Fibroblast of mammary gland (primary cell): ENCODE measurements around the gene ERCC6L2.

Source experiments
- DNase-seq: peaks from one replicate; pipeline ENCODE4 v3.0.0-alpha.2; 2010; ENCODE audit warnings: low read depth
- H3K4me3 ChIP-seq: 2 replicates; pipeline ENCODE4 v1.5.1; 2011; ENCODE audit warnings: low read depth, mild to moderate bottlenecking, low read length, moderate library complexity; ENCODE audit not compliant: control insufficient read depth
- TF ChIP-seq, protein P1 (sequence below): conservative IDR thresholded peaks from 2 replicates; pipeline ENCODE4 v1.5.1; 2011; ENCODE audit warnings: low read depth, low read length, inconsistent platforms; ENCODE audit not compliant: control insufficient read depth, insufficient read depth

ERCC6L2 gene

DNA sequence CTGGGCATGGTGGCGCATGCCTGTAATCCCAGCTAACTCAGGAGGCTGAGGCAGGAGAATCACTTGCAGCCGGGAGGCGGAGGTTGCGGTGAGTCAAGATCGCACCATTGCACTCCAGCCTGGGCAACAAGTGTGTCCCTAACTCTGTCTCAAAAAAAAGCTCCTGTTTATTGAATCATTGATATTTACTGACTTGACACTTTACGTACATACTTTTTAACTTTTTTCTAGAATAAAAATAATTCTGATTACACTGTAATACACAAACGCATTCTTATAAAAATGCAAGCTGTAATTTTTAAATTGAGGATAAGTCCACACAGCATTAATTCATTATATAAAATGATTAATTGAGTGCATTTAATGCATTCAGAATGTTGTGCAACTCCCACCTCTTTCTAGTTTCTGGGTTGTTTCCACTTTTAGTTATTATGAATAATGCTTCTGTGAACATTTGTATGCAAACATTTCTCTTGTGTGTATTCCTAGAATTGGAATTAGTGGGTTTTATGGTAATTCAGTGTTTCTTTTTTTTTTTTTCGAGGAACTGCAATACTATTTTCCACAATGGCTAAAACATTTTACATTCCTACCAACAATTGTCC lies 15.7 kb downstream of the ERCC6L2 start:
- DNase-seq: no peak

DNA sequence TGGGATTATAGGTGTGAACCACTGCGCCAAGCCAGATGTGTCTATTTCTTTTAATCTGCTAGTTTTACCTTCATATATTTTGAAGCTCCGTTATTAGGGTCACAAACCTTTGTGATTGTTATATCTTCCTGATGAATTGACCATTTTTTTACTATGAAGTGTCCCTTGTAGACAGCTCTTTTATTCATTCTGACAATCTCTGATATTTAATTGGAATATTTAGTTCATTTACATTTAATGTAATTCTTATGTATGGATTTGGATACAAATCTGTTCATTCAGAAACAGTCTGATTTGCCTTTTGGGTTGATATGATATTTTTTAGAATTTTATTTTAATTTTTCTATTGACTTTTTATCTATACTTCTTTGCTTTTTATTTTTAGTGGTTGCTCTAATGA lies 17.2 kb downstream of the ERCC6L2 start:
- TF ChIP-seq, protein P1, sequence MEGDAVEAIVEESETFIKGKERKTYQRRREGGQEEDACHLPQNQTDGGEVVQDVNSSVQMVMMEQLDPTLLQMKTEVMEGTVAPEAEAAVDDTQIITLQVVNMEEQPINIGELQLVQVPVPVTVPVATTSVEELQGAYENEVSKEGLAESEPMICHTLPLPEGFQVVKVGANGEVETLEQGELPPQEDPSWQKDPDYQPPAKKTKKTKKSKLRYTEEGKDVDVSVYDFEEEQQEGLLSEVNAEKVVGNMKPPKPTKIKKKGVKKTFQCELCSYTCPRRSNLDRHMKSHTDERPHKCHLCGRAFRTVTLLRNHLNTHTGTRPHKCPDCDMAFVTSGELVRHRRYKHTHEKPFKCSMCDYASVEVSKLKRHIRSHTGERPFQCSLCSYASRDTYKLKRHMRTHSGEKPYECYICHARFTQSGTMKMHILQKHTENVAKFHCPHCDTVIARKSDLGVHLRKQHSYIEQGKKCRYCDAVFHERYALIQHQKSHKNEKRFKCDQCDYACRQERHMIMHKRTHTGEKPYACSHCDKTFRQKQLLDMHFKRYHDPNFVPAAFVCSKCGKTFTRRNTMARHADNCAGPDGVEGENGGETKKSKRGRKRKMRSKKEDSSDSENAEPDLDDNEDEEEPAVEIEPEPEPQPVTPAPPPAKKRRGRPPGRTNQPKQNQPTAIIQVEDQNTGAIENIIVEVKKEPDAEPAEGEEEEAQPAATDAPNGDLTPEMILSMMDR: no peak
- DNase-seq: no peak
- no peak overlapping the region for H3K4me3 ChIP-seq

More for the DNA sequence above, 15.7 kb downstream of the ERCC6L2 start:
- H3K4me3 ChIP-seq: no peak overlapping the region
- TF ChIP-seq, protein P1: no peak

DNA sequence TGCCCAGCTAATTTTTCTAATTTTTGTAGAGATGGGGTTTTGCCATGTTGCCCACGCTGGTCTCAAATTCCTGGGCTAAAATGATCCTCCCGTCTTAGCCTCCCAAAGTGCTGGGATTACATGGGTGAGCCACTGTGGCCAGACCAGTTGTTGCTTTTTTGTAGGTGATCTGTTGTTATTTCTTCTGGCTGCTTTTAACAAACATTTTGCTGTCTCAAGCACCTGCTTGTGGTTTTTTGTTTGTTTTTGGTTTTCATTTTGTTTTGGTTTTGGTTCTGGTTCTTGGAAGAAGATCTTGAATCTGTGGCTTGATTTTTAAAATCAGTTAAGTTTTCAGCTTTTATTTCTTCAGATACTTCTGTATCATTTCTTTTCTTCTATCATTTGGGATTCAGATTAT lies 21.1 kb downstream of the ERCC6L2 start:
- DNase-seq: no peak
- TF ChIP-seq, protein P1: no peak
- no peak overlapping the region for H3K4me3 ChIP-seq

DNA sequence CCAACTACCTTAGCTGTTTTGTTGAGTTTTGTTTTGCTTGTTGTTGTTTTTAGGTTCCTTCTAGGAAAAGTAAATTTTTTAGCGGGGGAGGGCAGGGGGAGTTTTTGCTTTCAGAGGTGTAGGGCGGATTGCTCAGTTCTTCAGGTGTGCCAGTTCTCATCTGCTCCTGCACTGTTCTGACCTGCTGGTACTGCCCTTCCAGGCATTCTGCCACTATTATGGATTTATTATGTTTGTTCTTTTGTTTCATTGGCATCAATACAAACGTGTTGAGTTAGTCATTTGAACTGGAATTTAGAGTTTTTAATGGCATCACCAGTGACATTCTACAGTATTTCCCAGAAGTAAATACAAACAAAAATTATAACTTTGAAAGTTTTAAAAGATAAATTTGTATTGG lies 26.0 kb downstream of the ERCC6L2 start:
- no peak for DNase-seq
- H3K4me3 ChIP-seq: no peak overlapping the region
- TF ChIP-seq, protein P1: no peak

DNA sequence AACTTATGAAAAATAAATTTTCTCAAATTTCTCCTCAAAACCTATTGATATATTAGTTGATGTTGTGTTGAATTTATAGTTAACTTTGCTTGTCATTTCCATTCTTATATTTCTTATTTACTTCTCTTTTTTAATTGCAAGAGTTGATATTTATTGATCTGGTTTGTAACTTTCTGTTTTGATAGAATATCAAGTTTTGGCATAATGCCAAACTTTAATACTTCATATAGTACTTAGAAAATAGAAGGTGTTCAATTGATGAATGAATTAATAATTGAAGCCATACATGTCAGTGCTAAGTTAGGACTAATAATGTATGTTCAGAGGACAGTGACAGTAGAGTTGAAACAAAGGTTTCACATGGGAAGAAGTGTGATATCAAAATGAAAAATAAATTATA lies 27.9 kb downstream of the ERCC6L2 start:
- H3K4me3 ChIP-seq: no peak overlapping the region
- TF ChIP-seq, protein P1: no peak
- no peak for DNase-seq

DNA sequence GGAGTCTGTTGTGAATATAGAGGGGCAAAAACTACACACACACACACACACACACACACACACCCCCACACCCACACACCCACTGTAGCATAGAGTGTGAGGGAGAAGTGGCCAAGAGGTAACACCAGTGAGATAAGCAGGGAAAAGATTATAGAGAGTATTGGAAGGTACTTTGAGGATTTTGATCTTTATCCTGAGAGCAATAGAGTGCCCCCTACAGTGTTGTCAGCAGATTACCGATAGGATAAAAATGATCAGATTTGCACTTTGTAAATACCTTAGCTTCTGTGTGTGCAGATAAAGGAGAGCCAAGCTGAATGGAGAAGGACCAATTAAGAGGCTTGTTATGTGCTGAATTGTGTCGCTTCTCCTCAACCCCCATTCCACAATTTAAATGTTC lies 32.3 kb downstream of the ERCC6L2 start:
- TF ChIP-seq, protein P1: peak; percentile 41
- DNase-seq: peak; percentile 2

DNA sequence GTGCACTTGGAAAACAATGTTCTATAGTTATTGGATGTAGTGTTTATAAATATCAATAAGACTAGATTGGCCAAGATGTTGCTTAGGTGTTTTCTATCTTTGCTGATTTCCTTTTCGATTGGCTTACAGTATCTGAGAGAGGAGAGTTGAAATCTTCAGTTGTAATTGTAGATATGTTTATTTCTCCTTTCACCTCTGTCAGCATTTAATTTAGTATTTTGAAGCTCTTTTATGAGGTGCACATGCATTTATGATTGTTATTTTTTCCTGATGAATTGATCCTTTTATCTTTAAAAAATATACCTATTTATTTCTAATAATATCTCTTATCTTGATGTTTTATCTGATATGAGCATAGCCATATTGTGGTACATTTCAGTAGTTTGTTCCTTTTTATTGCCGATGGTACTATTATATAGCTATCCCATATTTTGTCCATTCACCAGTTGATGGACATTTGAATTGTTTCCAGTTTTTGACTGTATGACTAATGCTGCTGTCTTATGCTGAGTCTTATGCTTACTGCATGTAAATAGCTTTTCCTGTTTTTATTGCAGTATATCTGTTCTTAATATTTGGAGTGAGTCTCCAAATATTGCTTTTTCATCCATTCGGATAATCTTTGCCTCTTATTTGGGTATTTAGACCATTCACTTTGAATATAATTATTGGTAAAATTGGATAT lies 34.7 kb downstream of the ERCC6L2 start:
- TF ChIP-seq, protein P1: no peak
- DNase-seq: peak; percentile 26

More for the DNA sequence above, 32.3 kb downstream of the ERCC6L2 start:
- H3K4me3 ChIP-seq: no peak overlapping the region

More for the DNA sequence above, 34.7 kb downstream of the ERCC6L2 start:
- no peak overlapping the region for H3K4me3 ChIP-seq
